K562 (cell line): ENCODE measurements around the gene FEN1.
A peak's percentile ranks its signal among the peaks of the same experiment; 100 is the strongest.

Experiments used
- CHCHD3 ChIP-seq: fragments of 250-450 bp; sonication (Bioruptor Pico); IDR thresholded peaks from 2 replicates; pipeline ENCODE4 v2.1.2; 2022; ENCODE audit warnings: mild to moderate bottlenecking
- CHD2 ChIP-seq: IDR thresholded peaks from 2 replicates; pipeline ENCODE4 v1.6.1; 2011; ENCODE audit warnings: low read depth, low read length
- CTCF ChIP-seq, 3 experiments: IDR thresholded peaks in 2 of 3; conservative IDR thresholded peaks in 1 of 3; 2 replicates each; pipeline ENCODE4 v1.5.1; 2011 to 2012; ENCODE audit warnings: low read length in 3 of 3, mild to moderate bottlenecking in 3 of 3, control low read depth in 2 of 3, improper control_type of control experiment in 1 of 3, inconsistent platforms in 1 of 3, low read depth in 1 of 3, mixed read lengths in 1 of 3, moderate library complexity in 1 of 3; ENCODE audit not compliant: insufficient read depth in 2 of 3
- EP300 ChIP-seq: IDR thresholded peaks from 2 replicates; pipeline ENCODE4 v1.6.1; 2012; ENCODE audit warnings: low read length, improper control_type of control experiment
- GATA2 ChIP-seq: sonication (generic); formaldehyde crosslinking; IDR thresholded peaks from 2 replicates; pipeline ENCODE4 v1.4.0; 2020; ENCODE audit warnings: mild to moderate bottlenecking, missing genetic modification reagents
- HDGF ChIP-seq: fragments of 450-650 bp; IDR thresholded peaks from 2 replicates; pipeline ENCODE4 v1.6.1; 2016
- KDM2B ChIP-seq: fragments of 250-450 bp; sonication (Bioruptor Pico); IDR thresholded peaks from 2 replicates; pipeline ENCODE4 v1.8.0; 2021; ENCODE audit warnings: mild to moderate bottlenecking, moderate library complexity
- POLR2A ChIP-seq: fragments of 450-650 bp; conservative IDR thresholded peaks from 2 replicates; pipeline ENCODE4 v1.6.1; 2016
- POLR2AphosphoS5 ChIP-seq: IDR thresholded peaks from 2 replicates; pipeline ENCODE4 v1.6.1; 2011; ENCODE audit warnings: mild to moderate bottlenecking, low read depth, low read length, moderate library complexity; ENCODE audit not compliant: control insufficient read depth, insufficient read depth
- PTRF ChIP-seq: fragments of 450-650 bp; IDR thresholded peaks from 2 replicates; pipeline ENCODE4 v1.6.1; 2016; ENCODE audit warnings: mild to moderate bottlenecking, missing genetic modification characterization, missing compliant biosample characterization
- RUNX1 ChIP-seq: sonication (generic); IDR thresholded peaks from 2 replicates; pipeline ENCODE4 v1.6.1; 2016; ENCODE audit warnings: antibody characterized with exemption, low read depth
- TFAM ChIP-seq: fragments of 250-450 bp; sonication (Bioruptor Pico); conservative IDR thresholded peaks from 2 replicates; pipeline ENCODE4 v1.5.0; 2021; ENCODE audit warnings: mild to moderate bottlenecking, moderate library complexity
- ZNF280A ChIP-seq: fragments of 450-650 bp; IDR thresholded peaks from 2 replicates; pipeline ENCODE4 v1.6.1; 2018; ENCODE audit warnings: mild to moderate bottlenecking, low read depth; ENCODE audit not compliant: partially characterized antibody
- ZNF407 ChIP-seq: fragments of 450-650 bp; IDR thresholded peaks from 2 replicates; pipeline ENCODE4 v1.6.1; 2016; ENCODE audit warnings: low read depth

GRCh38 chr11:61776561-61777075, 16.1 kb upstream of the FEN1 start:
- TF ChIP-seq POLR2AphosphoS5 (no peak), CTCF (IDR thresholded peaks at IDR 0.05 in 2 of 3, conservative IDR thresholded peaks at IDR 0.05 in 1 of 3; ENCODE audit: insufficient read depth in 2 of 3, low read depth in 1 of 3, low read length in 3 of 3) (peak; percentile 89 to 93 (median 92)), ZNF280A (no peak), POLR2A (no peak), KDM2B (CRISPR knock-in tag) (no peak), HDGF (no peak), PTRF (tag) (no peak), CHCHD3 (CRISPR knock-in tag) (no peak), GATA2 (CRISPR knock-in tag) (no peak), CHD2 (no peak), RUNX1 (no peak), ZNF407 (no peak), EP300 (no peak), TFAM (CRISPR knock-in tag) (no peak)
